ENCODE results near the gene NPPC.
"Not testable (repeated sequence)": the region's sequence is repeated elsewhere in the genome, so short reads cannot be mapped to it uniquely, and the experiment has no call there.

Gene NPPC

GRCh38 chr2:231886071-231886681 lies 40.0 kb downstream of the NPPC start:
- no peak for TF ChIP-seq CTCF (IDR thresholded peaks at IDR 0.05; ENCODE audit: low read depth, low read length, missing control alignments)
- no peak overlapping the region for H3K4me3 ChIP-seq (ENCODE audit: low read depth, low read length)
- no peak overlapping the region for H3K27ac ChIP-seq
- no peaks in the 10 kb centered on the region for H3K36me3 ChIP-seq (replicated peaks)
- no peak for DNase-seq
- in situ Hi-C loops (cut with HindIII; ENCODE audit: low pct_ligation_motif_present, low sequenced_read_pairs): no loop called here
- H3K27me3 ChIP-seq (replicated peaks): peaks cover 3% of the 10 kb centered on the region

- peaks cover 3% of the 10 kb centered on the region for H3K27me3 ChIP-seq (replicated peaks)
- no peak overlapping the region for H3K4me3 ChIP-seq (ENCODE audit: low read depth, low read length)
- TF ChIP-seq CTCF (IDR thresholded peaks at IDR 0.05; ENCODE audit: low read depth, low read length, missing control alignments): no peak
- in situ Hi-C loops (cut with HindIII; ENCODE audit: low pct_ligation_motif_present, low sequenced_read_pairs): no loop called here
- H3K27ac ChIP-seq: no peak overlapping the region
- no peak for DNase-seq
- H3K36me3 ChIP-seq (replicated peaks): no peaks in the 10 kb centered on the region
Measured at GRCh38 chr2:231884438-231885140, 41.6 kb downstream of the NPPC start.

GRCh38 chr2:231883468-231883881 lies 42.7 kb downstream of the NPPC start:
- no peak overlapping the region for H3K27ac ChIP-seq
- H3K27me3 ChIP-seq (replicated peaks): peaks cover 3% of the 10 kb centered on the region
- in situ Hi-C loops (cut with HindIII; ENCODE audit: low pct_ligation_motif_present, low sequenced_read_pairs): no loop called here
- DNase-seq: no peak
- H3K4me3 ChIP-seq (ENCODE audit: low read depth, low read length): no peak overlapping the region
- no peaks in the 10 kb centered on the region for H3K36me3 ChIP-seq (replicated peaks)
- no peak for TF ChIP-seq CTCF (IDR thresholded peaks at IDR 0.05; ENCODE audit: low read depth, low read length, missing control alignments)

DNA sequence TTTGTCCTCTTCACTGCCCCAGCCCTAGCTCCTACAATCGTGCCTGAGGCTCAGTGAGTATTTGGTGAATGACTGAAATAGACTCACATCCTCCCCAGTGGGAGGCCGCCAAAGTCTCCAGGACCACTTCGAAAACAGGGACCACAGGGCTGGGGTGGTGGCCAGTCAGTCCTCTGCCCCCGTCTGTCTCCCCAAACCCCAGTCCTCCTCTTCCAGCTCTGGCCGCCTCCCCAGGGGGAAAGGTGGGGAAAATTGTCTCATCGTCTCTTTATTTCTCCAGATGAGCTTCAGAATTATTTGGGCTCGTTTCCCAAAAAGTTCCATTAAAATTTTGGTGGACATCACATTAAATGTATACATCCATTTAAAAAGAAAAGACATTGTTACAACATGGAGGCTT lies 43.5 kb downstream of the NPPC start:
- no peak for DNase-seq
- in situ Hi-C loops (cut with HindIII; ENCODE audit: low pct_ligation_motif_present, low sequenced_read_pairs): no loop called here
- no peak overlapping the region for H3K27ac ChIP-seq
- H3K27me3 ChIP-seq (replicated peaks): peaks cover 3% of the 10 kb centered on the region
- no peaks in the 10 kb centered on the region for H3K36me3 ChIP-seq (replicated peaks)
- H3K4me3 ChIP-seq (ENCODE audit: low read depth, low read length): no peak overlapping the region
- TF ChIP-seq CTCF (IDR thresholded peaks at IDR 0.05; ENCODE audit: low read depth, low read length, missing control alignments): no peak

DNA sequence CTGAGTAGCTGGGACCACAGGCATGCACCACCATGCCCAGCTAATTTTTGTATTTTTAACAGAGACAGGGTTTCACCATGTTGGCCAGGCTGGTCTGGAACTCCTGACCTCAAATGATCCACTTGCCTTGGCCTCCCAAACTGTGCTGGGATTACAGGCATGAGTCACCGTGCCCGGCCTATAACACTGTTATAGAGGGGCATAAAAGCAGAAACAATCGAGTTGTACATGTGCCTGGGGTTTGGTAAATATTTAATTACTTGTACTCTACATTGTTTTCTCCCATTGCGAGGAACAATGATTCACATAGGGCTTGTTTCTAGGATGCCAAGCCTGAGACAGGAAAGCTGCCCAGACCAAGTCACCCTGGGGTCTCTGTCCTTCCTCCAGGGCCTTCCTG lies 45.8 kb downstream of the NPPC start:
- H3K36me3 ChIP-seq (replicated peaks); H3K27me3 ChIP-seq (replicated peaks); H3K4me3 ChIP-seq (ENCODE audit: low read depth, low read length); DNase-seq; in situ Hi-C loops (cut with HindIII; ENCODE audit: low pct_ligation_motif_present, low sequenced_read_pairs); H3K27ac ChIP-seq: not testable (repeated sequence)

DNA sequence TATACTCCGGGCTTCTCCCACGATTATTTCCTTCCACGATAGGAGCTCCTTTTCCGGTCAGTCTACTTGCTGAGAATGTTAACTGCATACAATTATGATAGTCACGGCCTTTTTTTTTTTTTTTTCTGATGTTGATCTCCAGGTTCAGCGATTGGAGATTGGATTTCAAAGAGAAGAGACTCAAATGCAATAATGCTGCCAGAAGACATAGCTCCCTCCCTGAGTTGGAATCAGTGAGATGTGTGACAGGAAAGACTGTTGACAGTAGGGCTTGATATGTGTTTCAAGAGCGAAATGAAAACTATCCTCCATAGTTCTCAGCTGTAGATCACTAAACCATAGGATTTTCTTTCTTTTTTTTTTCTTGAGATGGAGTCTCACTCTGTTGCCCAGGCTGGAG lies 47.0 kb downstream of the NPPC start:
- no peak overlapping the region for H3K4me3 ChIP-seq (ENCODE audit: low read depth, low read length)
- no peak for TF ChIP-seq CTCF (IDR thresholded peaks at IDR 0.05; ENCODE audit: low read depth, low read length, missing control alignments)
- no peak overlapping the region for H3K27ac ChIP-seq
- DNase-seq: no peak
- no peaks in the 10 kb centered on the region for H3K36me3 ChIP-seq (replicated peaks)
- H3K27me3 ChIP-seq (replicated peaks): no peaks in the 10 kb centered on the region
- in situ Hi-C loops (cut with HindIII; ENCODE audit: low pct_ligation_motif_present, low sequenced_read_pairs): no loop called here
